H1 (cell line): Measurements from ENCODE around the gene OR11A1. TPM values are rescaled to one million over a fixed set of nuclear protein-coding genes. Genes with fewer than 3 reads are reported as not detected.

Source experiments
- CTCF ChIA-PET: fragments of 300-600 bp; sonication (Branson Sonifier 250); formaldehyde crosslinking; loops from one replicate; lab custom pipeline; 2021; ENCODE audit not compliant: partially characterized antibody; lab: Charles Lee
- POLR2A ChIA-PET: fragments of 300-600 bp; sonication (Branson Sonifier 250); formaldehyde crosslinking; loops from one replicate; lab custom pipeline; 2021; ENCODE audit warnings: inconsistent platforms; ENCODE audit not compliant: partially characterized antibody; lab: Charles Lee
- DNase-seq, 2 experiments: peaks; one replicate each; pipeline versions ENCODE4 v3.0.0 to v3.0.0-alpha.2; 2010 to 2022; ENCODE audit warnings: low spot score in 2 of 2, low read depth in 1 of 2, mixed read lengths in 1 of 2
- FAIRE-seq: peaks from 2 replicates; lab custom pipeline; 2011; peaks lifted over from hg19 to GRCh38; lab: Jason Lieb, UNC
- H2AFZ ChIP-seq: 2 replicates; pipeline ENCODE4 v1.8.1; 2012; ENCODE audit warnings: low read length, inconsistent platforms
- H2AK5ac ChIP-seq: 2 replicates; pipeline ENCODE4 v1.6.1; 2013; ENCODE audit warnings: low read depth, low read length
- H2BK120ac ChIP-seq: replicated peaks from 2 replicates; pipeline ENCODE3; 2013; ENCODE audit warnings: low read depth, low read length, inconsistent platforms
- H2BK12ac ChIP-seq: 2 replicates; pipeline ENCODE4 v1.6.1; 2013; ENCODE audit warnings: low read depth, low read length
- H2BK15ac ChIP-seq: 2 replicates; pipeline ENCODE4 v1.6.1; 2013; ENCODE audit warnings: low read length
- H2BK20ac ChIP-seq: 2 replicates; pipeline ENCODE4 v1.6.1; 2013; ENCODE audit warnings: low read length
- H2BK5ac ChIP-seq: 2 replicates; pipeline ENCODE4 v1.6.1; 2013; ENCODE audit warnings: low read depth, low read length
- H3K14ac ChIP-seq: 2 replicates; pipeline ENCODE4 v1.6.1; 2013; ENCODE audit warnings: inconsistent platforms; ENCODE audit not compliant: insufficient read length
- H3K18ac ChIP-seq: 2 replicates; pipeline ENCODE4 v1.6.1; 2013; ENCODE audit warnings: low read length; ENCODE audit errors: extremely low read depth
- H3K23ac ChIP-seq: 2 replicates; pipeline ENCODE4 v1.6.1; 2013; ENCODE audit warnings: inconsistent platforms; ENCODE audit not compliant: insufficient read length
- H3K23me2 ChIP-seq: 2 replicates; pipeline ENCODE4 v1.6.1; 2013; ENCODE audit warnings: low read depth, low read length
- H3K27ac ChIP-seq: 2 replicates; pipeline ENCODE4 v1.6.1; 2011; ENCODE audit warnings: low read depth, low read length, inconsistent platforms
- H3K27me3 ChIP-seq, 4 experiments: replicated peaks in 1 of 4; 1 replicate in 1 of 4; 2 replicates in 3 of 4; pipeline versions ENCODE4 v1.6.1 to v1.8.1; 2011 to 2013; ENCODE audit warnings: low read length in 3 of 4, mild to moderate bottlenecking in 3 of 4, inconsistent platforms in 2 of 4, mixed read lengths in 2 of 4, moderate library complexity in 1 of 4; ENCODE audit not compliant: control insufficient read depth in 3 of 4, insufficient read depth in 3 of 4; ENCODE audit errors: extremely low read depth in 1 of 4
- H3K36me3 ChIP-seq, 4 experiments: 2 replicates each; pipeline versions ENCODE4 v1.6.1 to v1.8.1; 2011 to 2013; ENCODE audit warnings: mild to moderate bottlenecking in 4 of 4, low read length in 3 of 4, moderate library complexity in 2 of 4, control low read depth in 1 of 4, inconsistent platforms in 1 of 4; ENCODE audit not compliant: insufficient read depth in 4 of 4, control insufficient read depth in 2 of 4
- H3K4ac ChIP-seq: replicated peaks from 2 replicates; pipeline ENCODE3; 2013; ENCODE audit warnings: low read length, low read depth, mixed read lengths, inconsistent platforms; ENCODE audit not compliant: insufficient read length
- H3K4me1 ChIP-seq, 4 experiments: replicated peaks in 1 of 4; 1 replicate in 1 of 4; 2 replicates in 3 of 4; pipeline versions ENCODE4 v1.6.1 to v1.8.1; 2011 to 2013; ENCODE audit warnings: low read length in 3 of 4, inconsistent platforms in 2 of 4, mixed read lengths in 1 of 4; ENCODE audit not compliant: insufficient read depth in 4 of 4, control insufficient read depth in 3 of 4
- H3K4me2 ChIP-seq, 2 experiments: 2 replicates each; pipeline versions ENCODE4 v1.6.1 to v1.8.1; 2011 to 2013; ENCODE audit warnings: low read depth in 2 of 2, low read length in 2 of 2, control low read depth in 1 of 2, inconsistent platforms in 1 of 2, mild to moderate bottlenecking in 1 of 2; ENCODE audit not compliant: insufficient read depth in 1 of 2
- H3K4me3 ChIP-seq, 4 experiments: fragments of 200-600, 300-600 bp in 1 of 4; sonication (generic), shearing (Covaris generic), sonication (Bioruptor Twin) in 1 of 4; 2 replicates each; pipeline versions ENCODE4 v1.5.1 to v1.8.1; 2011 to 2016; ENCODE audit warnings: low read length in 4 of 4, low read depth in 3 of 4, control low read depth in 2 of 4, inconsistent platforms in 2 of 4, mild to moderate bottlenecking in 2 of 4, mixed read lengths in 1 of 4, moderate library complexity in 1 of 4; ENCODE audit not compliant: insufficient read depth in 2 of 4; ENCODE audit errors: extremely low read depth in 1 of 4
- H3K56ac ChIP-seq: replicated peaks from 2 replicates; pipeline ENCODE3; 2013; ENCODE audit warnings: low read depth, mild to moderate bottlenecking, mixed read lengths, low read length, inconsistent platforms; ENCODE audit not compliant: insufficient read length
- H3K79me1 ChIP-seq: 2 replicates; pipeline ENCODE4 v1.6.1; 2013; ENCODE audit warnings: low read depth, low read length, control low read depth
- H3K79me2 ChIP-seq, 2 experiments: 2 replicates each; pipeline versions ENCODE4 v1.6.1 to v1.8.1; 2012 to 2013; ENCODE audit warnings: low read length in 2 of 2, mild to moderate bottlenecking in 2 of 2, inconsistent platforms in 1 of 2; ENCODE audit not compliant: insufficient read depth in 2 of 2, control insufficient read depth in 1 of 2
- H3K9ac ChIP-seq, 4 experiments: replicated peaks in 1 of 4; 1 replicate in 1 of 4; 2 replicates in 3 of 4; pipeline versions ENCODE4 v1.6.1 to v1.8.1; 2011 to 2013; ENCODE audit warnings: low read depth in 3 of 4, low read length in 3 of 4, control low read depth in 2 of 4, mild to moderate bottlenecking in 2 of 4, moderate library complexity in 2 of 4, inconsistent platforms in 1 of 4; ENCODE audit errors: extremely low read depth in 1 of 4
- H3K9me3 ChIP-seq, 2 experiments: 2 replicates each; pipeline versions ENCODE4 v1.6.1 to v1.8.1; 2012 to 2013; ENCODE audit warnings: mild to moderate bottlenecking in 2 of 2, moderate library complexity in 2 of 2, control low read depth in 1 of 2, inconsistent platforms in 1 of 2, low read depth in 1 of 2, low read length in 1 of 2, mixed read lengths in 1 of 2; ENCODE audit not compliant: insufficient read depth in 2 of 2
- H4K20me1 ChIP-seq, 2 experiments: replicated peaks in 1 of 2; 2 replicates each; pipeline versions ENCODE3 to v1.8.1; 2011 to 2013; ENCODE audit warnings: inconsistent platforms in 2 of 2, low read length in 2 of 2, mild to moderate bottlenecking in 1 of 2; ENCODE audit not compliant: insufficient read depth in 2 of 2, control insufficient read depth in 1 of 2
- H4K5ac ChIP-seq: 2 replicates; pipeline ENCODE4 v1.6.1; 2013; ENCODE audit warnings: low read length, low read depth, mixed read lengths, inconsistent platforms; ENCODE audit not compliant: insufficient read length
- H4K8ac ChIP-seq: 2 replicates; pipeline ENCODE4 v1.8.0; 2013; ENCODE audit warnings: mild to moderate bottlenecking, moderate library complexity, low read length, inconsistent platforms; ENCODE audit not compliant: insufficient read depth; ENCODE audit errors: extremely low read depth
- H4K91ac ChIP-seq: replicated peaks from 2 replicates; pipeline ENCODE3; 2013; ENCODE audit warnings: low read length, mixed read lengths, inconsistent platforms; ENCODE audit not compliant: insufficient read length
- RFX5 ChIP-seq: IDR thresholded peaks from 2 replicates; pipeline ENCODE4 v1.6.1; 2011; ENCODE audit warnings: low read depth, low read length, improper control_type of control experiment, borderline replicate concordance
- RXRA ChIP-seq: IDR thresholded peaks from 2 replicates; pipeline ENCODE4 v1.6.1; 2011; ENCODE audit warnings: low read depth, mild to moderate bottlenecking, low read length, moderate library complexity; ENCODE audit not compliant: insufficient read depth
- WGBS, 2 experiments: shearing (Covaris generic) in 1 of 2; methylation state at CpG; one replicate each; pipeline versions ENCODE4 v1.1.6 to v1.1.7; 2013 to 2015; ENCODE audit warnings: low lambda C conversion rate in 2 of 2, mixed read lengths in 2 of 2, inconsistent platforms in 1 of 2, low coverage in 1 of 2, missing lambda C conversion rate in 1 of 2; ENCODE audit not compliant: insufficient replicate concordance in 2 of 2, insufficient coverage in 1 of 2, insufficient read length in 1 of 2; ENCODE audit errors: extremely low coverage in 1 of 2, missing lambda C conversion rate in 1 of 2; 5-methylcytosine and 5-hydroxymethylcytosine counted together
- polyA plus RNA-seq, 7 experiments: library from polyadenylated mRNA; depleted of rRNA in 3 of 7; stranded (reverse) in 5 of 7; unstranded in 2 of 7; fragments of >200 nt in 5 of 7; fragments of 200-250 nt in 2 of 7; gene quantifications; 1 replicate in 5 of 7; 2 replicates in 1 of 7; 4 replicates in 1 of 7; pipeline versions ENCODE4 v1.2.1 to v1.2.3, GENCODE V29; 2011 to 2013; ENCODE audit warnings: missing spikeins in 2 of 7, mixed read lengths in 2 of 7
- total RNA-seq: library from RNA; stranded (reverse); fragmentation: NEBNext Ultra II Directional; extraction: Animal tissue kit (Norgen Biotek cat#: 25700); gene quantifications from 2 replicates; pipeline ENCODE4 v1.2.1, GENCODE V29; 2021

OR11A1 gene
- total and polyA plus RNA-seq, 2 of the 8 experiments (the other 6 are each of a cell fraction or from before 2014, with no cell fraction given) = not detected

DNA sequence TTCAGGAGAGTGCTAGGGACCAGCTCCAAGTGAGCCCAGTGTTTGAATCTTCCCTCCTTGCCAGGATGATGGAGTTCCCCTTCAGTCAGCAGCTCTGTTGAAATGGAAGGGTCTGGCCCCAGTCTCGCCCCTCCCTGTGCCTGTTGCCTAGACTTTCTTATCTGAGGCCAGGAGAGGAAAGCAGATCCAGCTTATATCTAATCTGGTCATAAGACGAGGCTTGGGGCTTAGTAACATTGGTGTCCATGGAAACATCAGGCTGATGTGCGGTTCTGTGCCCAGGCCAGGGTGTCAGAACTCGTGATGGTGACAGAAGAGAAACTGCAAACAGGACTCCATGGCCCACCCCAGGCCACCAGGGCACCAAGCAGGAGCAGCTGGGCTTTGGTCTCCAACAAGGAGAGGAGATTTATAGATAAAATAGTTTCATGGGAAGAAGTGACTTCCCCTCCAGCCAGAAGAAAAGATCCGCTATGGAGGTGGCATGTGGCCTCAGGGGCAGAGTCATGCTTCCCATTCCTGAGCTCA is 21.1 kb upstream of the OR11A1 start:
- POLR2A ChIA-PET = no interaction called here
- no peak overlapping the region for H3K14ac ChIP-seq
- H2BK15ac ChIP-seq = no peak overlapping the region
- no peak overlapping the region for H2BK12ac ChIP-seq
- H2AK5ac ChIP-seq = no peak overlapping the region
- no peak overlapping the region for H3K4me2 ChIP-seq
- no peak overlapping the region for H4K91ac ChIP-seq
- H3K4me1 ChIP-seq = no peaks in the 10 kb centered on the region
- H4K5ac ChIP-seq = no peak overlapping the region
- H3K79me1 ChIP-seq = no peaks in the 10 kb centered on the region
- CTCF ChIA-PET = interaction anchor here (0.7 to 1.1 kb wide), 3 partner anchors 10 to 270 kb away, joined by 3 to 6 read pairs (median 3); no protein-coding TSS in a partner anchor
- H3K23me2 ChIP-seq = no peaks in the 10 kb centered on the region
- no peak overlapping the region for H3K27ac ChIP-seq
- no peaks in the 10 kb centered on the region for H3K27me3 ChIP-seq
- no peak overlapping the region for H3K18ac ChIP-seq
- H3K56ac ChIP-seq = no peak overlapping the region
- no peak overlapping the region for H3K4me3 ChIP-seq
- no peak overlapping the region for H3K23ac ChIP-seq
- no peaks in the 10 kb centered on the region for H4K20me1 ChIP-seq
- no peak for TF ChIP-seq RFX5
- TF ChIP-seq RXRA = no peak
- DNase-seq (no peak), FAIRE-seq (no peak)
- H3K79me2 ChIP-seq = no peaks in the 10 kb centered on the region
- no peaks in the 10 kb centered on the region for H3K9me3 ChIP-seq
- H4K8ac ChIP-seq = no peak overlapping the region
- no peak overlapping the region for H3K4ac ChIP-seq
- 78% methylated on average over 5 of the region's 5 CpGs; no CpG with 5 or more reads in 1 of the 2 experiments for WGBS, 2 experiments
- H2BK5ac ChIP-seq = no peak overlapping the region
- H2BK120ac ChIP-seq = no peak overlapping the region
- H2BK20ac ChIP-seq = no peak overlapping the region
- no peak overlapping the region for H2AFZ ChIP-seq
- no peaks in the 10 kb centered on the region for H3K36me3 ChIP-seq
- no peak overlapping the region for H3K9ac ChIP-seq
